ENCODE results near the gene ZMYND8.
"Not testable (repeated sequence)": the region's sequence is repeated elsewhere in the genome, so short reads cannot be mapped to it uniquely, and the experiment has no call there.

ZMYND8 gene

DNA sequence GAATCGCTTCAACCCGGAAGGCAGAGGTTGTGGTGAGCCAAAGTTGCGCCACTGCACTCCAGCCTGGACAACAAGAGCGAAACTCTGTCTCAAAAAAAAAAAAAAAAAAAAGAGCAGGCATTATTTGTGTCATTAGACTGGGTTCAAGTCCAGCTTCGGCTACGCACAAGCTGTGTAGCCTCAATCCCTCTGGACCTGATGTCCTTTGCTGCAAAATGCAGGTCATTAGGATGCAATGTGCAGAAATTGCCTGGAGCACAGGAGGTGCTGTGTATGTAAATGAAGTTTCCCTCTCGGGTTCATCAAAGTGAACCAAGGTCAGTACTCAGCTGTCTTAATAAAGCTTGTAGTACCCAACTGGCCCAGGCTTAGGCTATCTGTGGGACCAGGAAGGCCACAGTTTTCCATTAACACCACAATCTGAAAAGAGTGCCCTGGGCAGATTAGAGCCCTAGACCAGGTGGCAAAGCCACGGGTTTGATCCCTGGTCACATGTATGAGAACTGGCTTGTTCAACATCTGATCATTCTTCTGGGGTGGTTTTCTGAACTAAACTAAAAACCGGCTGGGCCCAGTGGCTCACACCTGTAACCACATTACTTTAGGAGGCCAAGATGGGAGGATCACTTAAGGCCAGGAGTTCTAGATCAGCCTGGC lies 155.3 kb downstream of the ZMYND8 start:
- no peak for FAIRE-seq

DNA sequence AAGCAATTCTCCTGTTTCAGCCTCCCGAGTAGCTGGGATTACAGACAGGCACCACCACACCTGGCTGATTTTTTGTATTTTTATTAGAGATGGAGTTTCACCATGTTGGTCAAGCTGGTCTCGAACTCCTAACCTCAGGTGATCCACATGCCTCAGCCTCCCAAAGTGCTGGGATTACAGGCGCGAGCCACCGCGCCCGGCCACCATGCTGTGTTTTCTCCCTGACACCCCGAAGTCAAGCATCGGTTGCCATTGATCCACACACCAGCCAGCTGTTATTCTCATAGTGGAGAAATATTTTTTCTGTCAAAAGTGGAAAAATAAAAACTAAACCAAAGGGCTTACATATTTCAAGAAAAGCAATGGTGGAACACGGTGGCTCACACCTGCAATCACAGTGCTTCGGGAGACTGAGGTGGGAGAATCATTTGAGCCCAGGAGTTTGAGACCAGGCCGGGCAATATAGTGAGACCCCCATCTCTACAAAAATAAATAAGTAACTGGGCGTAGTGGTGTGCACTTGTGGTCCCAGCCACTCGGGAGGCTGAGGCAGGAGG lies 157.4 kb downstream of the ZMYND8 start:
- no peak for FAIRE-seq

DNA sequence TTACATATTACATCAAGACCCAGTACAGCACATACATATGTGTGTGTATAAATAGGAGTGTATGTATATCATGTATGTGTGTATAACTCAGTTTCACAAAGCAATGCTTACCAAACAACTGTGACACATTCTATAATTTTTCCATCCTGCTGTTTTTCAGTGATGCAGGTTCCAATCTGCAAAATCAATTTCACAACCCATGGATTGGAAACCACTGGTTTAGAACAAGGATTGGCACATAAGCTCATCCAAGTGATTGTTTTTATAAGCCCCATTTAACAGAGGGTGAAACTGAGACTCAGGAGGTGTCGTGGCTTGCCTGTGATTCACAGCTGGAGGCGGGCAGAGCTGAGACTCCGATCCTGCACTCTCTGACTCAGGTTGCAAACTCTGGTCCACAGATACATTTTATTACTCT lies 158.2 kb downstream of the ZMYND8 start:
- FAIRE-seq = no peak

DNA sequence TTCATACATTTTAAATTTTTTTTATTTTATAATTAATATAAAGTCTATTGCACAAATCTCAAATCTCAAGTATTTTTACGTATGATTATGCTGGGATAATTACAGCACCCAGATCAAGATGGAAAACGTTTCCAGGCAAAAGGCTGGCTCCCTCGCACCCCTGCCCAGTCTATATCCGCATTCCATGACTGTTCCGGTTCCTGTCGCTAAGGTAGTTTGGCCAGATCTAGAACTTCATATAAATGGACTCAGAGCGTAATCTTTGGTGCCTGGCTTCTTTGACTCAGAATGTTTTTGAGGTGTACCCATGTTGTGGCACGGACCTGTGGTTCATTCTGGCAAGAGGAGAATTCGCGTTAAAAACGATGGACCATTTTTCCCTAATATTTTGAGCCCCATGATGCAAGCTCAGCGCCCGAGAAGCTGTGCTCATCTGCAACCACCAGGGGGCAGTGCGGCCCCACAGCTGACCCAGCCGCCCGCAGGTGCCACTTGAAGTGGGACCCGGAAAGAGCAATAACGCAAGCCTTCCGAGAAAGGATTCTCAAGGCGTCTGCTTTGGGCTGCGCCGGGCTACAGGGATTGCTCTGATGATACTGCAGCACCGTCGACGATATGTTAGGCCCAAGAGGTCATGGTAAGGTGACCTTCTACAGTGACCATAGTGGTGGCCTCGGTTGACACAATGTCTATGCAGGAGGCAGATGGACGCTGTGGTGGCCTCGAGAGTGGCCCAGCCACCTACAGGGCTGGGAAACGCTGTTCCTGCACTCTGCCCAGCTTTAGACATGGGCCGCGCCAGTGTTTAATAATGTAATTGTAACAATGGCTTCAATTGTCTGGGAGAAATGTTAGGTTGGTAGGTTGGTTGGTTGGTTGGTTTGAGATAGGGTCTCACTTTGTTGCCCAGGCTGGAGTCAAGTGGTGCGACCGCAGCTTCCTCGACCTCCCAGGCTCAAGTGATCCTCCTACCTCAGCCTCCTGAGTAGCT lies 160.1 kb downstream of the ZMYND8 start:
- FAIRE-seq = no peak

DNA sequence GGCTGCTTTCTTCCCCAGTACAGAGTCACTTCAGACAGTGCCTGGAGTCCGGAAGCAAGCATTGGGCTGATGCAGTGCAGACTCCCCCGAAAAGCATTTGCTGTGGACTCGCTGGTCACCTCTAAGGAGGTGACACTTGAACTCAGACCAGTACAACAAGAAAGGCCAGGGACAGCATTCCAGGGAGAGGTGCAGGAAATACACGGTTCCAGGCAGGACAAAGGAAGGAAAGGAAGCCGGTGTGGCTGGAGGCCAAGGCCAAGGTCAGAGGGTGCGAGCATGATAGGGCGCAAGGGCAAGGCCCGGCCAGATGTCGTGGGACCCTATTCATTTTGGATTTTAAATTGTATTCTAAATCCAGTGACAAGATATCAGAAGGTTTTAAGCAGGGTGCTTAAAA lies 160.9 kb downstream of the ZMYND8 start:
- no peak for FAIRE-seq

DNA sequence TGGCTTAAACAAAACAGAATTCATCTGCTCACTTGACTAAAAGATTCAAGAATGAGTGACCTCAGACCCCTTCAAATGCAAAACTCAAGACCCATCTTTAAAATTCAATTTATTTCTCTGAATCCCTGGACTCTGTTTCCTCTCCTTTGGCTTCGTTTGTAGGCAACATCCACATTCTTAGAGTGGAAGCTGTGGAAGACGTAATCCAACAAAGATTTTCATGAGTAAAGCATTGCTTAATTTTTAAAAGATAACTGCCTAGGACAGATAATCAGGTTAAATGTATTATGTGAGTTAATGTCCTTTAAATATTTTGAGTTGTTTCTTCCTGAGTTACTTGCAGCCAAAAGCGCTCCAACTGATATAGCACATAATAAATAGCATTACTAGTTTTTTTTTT lies 164.5 kb downstream of the ZMYND8 start:
- no peak for FAIRE-seq

DNA sequence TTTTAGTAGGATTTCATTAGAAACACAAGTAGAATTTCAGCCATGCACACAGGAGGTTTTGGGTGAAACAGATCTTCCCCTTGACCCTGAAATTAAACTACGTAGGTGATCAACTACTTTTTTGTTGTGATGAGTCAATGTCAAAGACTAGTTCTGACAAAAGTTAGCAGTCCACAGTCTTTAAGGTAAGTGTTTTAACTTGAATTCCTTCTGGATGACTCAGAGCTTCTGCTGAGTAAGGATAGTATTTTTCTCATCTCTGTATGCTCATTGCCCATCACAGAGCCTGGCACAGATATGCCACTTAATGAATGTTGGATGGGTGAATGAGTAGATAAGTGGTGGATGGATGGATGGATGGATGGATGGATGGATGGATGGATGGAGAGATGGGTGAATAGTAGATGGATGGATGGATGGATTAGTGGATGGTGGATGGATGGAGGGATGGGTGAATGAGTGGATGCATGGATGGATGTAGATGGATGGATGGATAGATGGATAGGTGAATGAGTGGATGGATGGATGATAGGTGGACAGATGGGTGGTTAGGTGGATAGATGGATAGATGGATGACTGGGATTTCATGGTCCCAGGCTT lies 165.3 kb downstream of the ZMYND8 start:
- FAIRE-seq = no peak

DNA sequence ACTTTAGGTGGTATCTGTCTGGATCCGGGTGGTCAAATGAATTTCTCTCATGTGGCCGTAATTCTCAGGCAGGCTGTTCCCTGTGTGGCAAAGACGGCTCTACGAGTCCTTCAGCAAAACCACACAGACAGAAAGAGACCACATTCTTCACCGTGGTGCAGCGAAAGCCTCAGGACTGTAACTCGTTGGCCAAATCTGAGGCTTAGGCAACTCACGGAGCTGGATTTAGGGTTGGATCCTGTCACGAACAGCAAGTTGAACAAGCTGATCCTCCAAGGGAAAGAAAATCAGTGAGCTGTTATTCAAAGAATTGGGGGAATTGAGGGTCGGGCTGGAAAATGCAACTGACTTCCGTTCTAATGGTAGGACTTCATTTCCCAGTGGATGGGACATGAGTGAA lies 167.4 kb downstream of the ZMYND8 start:
- no peak for FAIRE-seq

DNA sequence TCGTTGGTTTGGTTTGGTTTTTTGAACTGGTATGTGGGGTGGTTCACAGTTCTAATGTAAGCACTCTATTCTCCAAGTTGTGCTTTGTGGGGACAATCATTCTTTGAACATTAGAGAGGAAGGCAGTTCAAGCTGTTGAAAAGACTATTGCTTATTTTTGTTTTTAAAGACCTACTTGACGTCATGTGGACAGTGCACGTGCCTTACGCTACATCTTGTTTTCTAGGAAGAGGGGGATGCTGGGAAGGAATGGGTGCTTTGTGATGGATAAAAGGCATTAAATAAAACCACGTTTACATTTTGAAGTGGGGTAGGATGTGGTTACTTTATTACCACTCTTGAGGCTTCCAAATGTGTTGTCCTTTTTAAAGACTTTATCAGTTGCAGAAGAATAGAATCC lies 168.0 kb downstream of the ZMYND8 start:
- no peak for FAIRE-seq

DNA sequence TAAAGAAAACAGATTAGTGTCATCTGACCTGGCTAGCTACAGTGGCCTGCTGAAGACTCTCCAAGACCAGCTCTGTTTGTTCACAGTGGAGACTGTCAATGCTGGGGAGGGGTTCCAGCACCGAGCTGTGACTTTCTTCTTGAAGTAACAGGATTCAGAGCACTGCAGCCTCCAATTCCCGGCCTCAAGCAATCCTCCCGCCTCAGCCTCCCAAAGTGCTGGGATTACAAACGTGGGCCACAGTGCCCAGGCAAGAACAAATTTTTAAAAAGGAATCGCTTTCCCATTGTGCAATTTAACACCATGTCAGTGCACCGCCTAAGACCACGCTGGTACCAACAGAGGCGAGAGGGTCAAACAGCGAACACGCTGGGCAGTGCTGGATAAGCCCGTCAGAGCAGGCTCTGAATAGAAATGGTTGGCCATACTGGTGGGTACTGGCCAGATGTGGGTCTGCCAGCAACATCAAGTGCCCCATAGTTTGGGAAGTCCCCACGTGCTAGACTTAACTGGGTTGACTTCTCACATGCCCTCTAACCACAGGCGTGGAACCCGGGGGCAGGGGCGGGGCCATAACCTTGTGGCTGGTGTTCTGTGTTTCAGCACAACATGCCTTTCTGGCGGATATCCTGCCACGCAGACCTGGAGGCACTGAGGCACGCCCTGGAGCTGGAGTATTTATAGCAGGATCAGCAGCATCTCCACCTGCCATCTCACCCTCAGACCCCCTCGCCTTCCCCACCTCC lies 168.9 kb downstream of the ZMYND8 start:
- no peak for FAIRE-seq

DNA sequence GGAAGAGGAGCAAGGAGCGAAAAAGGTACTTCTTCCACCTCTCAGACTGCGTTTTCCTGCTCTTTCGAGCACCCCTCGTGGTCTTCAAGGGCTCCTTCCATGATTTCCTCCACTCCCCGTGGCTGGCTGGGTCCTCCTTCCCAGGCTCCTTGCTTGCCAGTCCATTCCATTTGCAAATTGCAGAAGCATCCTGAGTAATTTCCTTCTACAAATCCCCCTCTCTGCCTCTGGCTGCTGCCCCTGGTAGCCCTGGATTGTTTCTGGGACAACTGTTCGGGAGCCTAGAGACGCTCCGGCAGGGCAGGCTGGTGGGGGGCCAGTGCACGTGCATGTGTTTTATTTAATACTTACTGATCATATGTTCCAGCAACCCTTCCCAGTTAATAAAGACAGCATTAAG lies 173.1 kb downstream of the ZMYND8 start:
- FAIRE-seq = no peak

DNA sequence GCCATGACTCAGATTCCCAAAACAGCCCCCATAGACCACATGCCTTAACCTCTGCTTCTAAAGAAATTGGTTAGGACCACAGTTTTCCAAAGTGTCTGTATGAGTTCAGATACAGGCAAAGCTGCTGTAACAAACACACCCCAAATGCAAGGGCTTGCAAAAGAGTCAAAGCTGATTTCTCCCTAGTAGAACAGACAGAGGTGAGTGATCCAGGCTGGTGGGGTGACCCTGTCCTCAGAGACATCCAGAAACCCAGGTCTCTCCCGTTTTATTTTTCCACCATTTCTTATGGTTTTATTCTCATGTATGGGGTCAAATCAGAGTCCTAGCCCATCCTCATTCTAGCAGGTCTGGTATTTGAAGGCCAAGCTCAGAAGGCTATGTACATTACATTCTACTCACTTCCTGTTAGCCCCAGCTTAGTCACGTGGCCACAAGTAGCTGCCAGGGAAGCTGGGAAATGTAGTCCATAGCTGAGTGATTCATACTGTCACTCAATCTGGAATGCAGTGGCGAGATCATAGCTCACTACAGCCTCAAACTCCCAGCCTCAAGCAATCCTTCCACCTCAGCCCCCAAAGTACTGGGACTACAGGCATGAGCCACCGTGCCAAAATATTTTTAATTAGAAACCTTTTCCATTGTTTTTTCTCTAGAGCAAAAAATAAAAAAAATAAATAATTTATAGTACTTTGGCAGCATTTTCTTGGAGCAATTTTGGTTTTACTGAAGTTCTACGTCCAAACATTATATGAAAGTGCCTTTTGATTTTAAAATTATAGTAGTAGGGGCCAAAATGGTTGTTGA lies 175.2 kb downstream of the ZMYND8 start:
- FAIRE-seq = no peak

DNA sequence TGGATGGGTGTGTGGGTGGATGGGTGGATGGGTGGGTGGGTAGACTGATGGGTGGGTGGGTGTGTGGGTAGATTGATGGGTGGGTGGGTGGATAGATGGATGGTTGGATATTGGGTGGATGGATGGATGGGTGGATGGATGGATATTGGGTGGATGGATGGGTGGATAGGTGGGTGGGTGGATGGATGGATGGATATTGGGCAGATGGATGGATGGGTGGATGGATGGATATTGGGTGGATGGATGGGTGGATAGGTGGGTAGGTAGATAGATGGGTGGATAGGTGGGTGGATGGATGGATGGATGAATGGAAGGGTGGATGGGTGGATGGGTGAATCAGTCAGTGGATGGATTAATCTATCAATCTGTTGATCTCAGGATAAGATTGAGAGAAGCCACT lies 177.2 kb downstream of the ZMYND8 start:
- no peak for FAIRE-seq

DNA sequence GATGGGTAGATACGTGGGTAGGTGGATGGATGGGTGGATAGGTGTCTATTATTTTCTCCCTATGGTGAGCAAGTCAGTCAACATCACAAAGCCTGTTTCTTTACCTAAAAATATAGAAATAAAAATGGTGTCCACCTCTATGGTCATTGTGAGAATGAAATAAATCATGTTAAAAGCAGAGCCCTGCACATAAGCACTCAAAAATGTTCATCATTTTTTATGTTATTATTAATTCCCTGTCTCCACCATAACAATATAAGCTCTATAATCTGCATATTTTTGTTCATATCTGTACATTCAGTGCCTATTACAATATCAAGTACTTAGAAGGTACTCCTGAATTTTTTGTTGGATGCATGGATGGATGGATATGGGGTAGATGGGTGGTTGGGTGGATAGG lies 177.6 kb downstream of the ZMYND8 start:
- FAIRE-seq = no peak

DNA sequence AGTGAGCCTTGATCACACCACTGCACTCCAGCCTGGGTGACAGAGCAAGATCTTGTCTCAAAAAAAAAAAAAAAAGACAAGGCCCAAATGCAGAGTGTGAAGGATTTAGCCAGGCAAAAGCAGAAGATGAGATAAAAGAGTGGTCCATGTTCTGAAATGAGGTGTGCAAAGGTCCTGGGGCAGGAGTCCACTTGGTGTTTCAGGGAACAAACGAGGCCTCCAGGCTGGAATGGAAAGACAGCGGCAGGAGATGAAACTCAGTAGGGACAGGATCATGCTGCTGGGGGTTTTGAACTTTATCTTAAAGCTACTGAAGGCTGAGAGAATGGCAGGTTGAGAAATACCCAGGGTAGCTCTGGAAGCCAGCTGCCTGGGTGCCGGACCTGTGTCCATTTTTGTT lies 178.2 kb downstream of the ZMYND8 start:
- FAIRE-seq = no peak

DNA sequence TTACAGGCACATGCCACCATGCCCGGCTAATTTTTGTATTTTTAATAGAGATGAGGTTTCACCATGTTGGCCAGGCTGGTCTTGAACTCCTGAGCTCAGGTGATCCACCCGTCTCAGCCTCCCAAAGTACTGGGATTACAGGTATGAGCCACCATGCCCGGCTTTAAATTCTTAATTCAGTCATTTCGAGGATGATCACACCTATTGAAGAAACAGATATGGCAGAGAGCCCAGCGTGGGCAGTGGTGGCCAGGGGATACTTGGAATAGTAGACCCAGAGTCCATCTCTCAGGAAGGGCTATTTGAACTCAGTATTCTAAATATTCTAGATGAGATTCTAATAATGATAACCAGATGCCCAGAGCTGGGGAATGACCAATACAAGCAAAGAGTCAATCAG lies 180.3 kb downstream of the ZMYND8 start:
- not testable (repeated sequence) for FAIRE-seq

DNA sequence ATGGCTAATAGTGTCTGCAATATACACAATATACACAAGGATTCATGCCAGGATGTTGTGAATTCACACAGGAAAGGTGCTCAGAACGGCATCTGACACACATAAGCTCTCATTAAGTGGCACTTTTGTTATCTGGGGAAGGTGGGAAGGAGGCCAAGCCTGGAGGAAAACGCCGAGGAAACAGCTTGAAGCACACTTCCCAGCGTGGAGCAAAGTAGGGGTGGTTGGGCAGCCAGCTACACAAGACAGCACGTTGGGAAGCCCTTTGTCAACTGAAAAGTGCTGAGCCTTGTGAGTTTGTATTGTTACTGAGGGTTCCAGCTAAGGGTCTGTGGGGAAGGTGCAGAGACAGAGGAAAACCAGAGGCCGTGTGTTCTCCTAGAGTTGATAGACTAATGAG lies 181.0 kb downstream of the ZMYND8 start:
- FAIRE-seq = no peak

DNA sequence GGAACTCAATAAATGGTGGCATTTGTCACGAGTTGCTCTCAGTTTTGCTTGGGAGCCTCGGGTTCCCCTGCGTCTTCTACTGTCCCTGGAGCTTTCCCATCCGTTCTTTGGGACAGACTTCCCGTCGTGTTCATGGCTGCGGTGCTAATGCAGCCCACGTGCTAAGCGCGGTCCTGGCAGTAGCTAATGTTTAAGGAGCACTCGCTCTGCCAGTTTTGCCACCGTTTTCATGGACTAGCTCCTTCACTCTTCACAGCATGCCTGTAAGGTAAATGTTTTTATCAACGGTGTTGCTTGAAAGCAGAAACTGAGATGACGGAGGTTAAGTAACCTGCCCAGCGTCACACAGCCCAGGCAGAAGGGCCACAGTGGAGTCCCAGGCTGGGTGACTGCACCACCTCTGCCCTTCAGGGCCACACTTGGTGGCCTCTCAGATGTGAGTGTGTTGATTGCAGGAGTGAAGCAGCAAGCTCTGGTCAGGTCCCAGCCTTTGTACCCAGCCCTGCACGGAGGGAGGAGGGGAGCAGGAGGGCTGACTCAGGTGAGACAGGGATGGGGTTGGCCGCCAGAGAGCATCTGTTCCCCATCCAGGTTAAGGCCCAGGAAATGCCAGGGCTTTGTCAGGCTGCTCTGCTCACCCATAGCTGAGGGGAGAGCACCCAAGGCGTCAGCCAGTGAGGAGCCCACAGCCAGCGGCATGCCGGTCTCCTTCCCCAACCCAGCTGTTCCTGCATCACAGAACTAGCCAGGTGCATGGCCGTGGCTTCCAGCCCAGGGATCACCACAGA lies 181.8 kb downstream of the ZMYND8 start:
- FAIRE-seq = no peak

DNA sequence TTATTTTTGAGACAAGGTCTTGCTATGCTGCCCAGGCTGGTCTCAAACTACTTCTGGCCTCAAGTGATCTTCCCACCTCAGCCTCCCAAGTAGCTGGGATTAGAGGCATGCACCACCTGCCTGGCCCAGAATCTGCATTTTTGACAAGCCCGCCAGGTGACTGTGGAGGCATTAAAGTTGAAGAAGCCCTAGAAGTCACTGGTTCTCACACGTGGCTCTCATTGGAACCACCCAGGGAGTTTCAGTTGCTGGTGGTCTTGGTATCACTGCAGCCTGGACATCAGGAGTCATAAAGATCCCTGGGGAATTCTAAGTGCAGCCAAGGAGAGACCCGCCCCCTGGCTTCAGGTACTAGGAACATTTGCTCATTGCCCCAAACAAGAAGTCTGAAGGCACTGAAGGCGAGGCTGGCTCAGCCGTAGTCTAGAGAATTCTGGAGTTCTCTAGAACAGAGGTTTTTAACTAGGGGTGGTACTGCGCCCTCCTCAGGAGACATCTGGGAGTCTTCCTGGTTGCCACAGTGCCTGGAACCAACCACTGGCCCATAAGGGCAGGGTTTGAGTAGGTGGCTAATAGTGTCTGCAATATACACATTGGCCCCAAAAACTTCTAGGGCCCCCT lies 182.8 kb downstream of the ZMYND8 start:
- FAIRE-seq = no peak

DNA sequence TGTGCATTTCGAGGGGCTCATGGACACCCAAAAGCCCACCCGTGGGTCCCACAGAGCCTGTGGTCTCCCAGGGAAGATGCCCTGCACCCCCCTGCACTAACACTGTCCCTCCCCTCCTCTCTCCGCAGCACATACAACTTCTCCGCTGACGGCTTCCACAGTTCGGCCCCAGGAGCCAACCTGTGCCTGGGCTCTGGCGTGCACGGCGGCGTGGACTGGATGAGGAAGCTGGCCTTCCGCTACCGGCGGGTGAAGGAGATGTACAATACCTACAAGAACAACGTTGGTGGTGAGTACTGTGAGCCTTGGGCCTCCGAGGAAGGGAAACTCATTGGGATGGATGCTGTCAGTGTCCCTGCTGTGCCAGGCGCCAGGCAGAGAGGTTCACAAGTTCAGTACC lies 183.9 kb downstream of the ZMYND8 start:
- FAIRE-seq = no peak

Measured in endometrium (tissue), 2 donors.